Thoracic aorta (tissue), 2 donors: ENCODE results near the gene GPR62. TPM values are rescaled to one million over a fixed set of nuclear protein-coding genes. Genes with fewer than 3 reads are reported as not detected.

Experiments used
- ATAC-seq: fragments of 150-250 bp; one replicate; pipeline ENCODE4 v1.8.0; 2017; ENCODE audit warnings: low read depth; ENCODE audit not compliant: insufficient number of reproducible peaks, low FRiP score
- DNase-seq: peaks from one replicate; pipeline ENCODE4 v3.0.0-alpha.2; 2020; ENCODE audit warnings: low spot score
- H3K27ac ChIP-seq, 2 donors: fragments of 200-600 bp; sonication (generic); 1 replicate in 1 of 2; 2 replicates in 1 of 2; pipeline ENCODE4 v1.5.1; 2016; ENCODE audit warnings: mild to moderate bottlenecking in 2 of 2, moderate library complexity in 2 of 2
- H3K27me3 ChIP-seq: fragments of 200-600 bp; sonication (generic); replicated peaks from 2 replicates; pipeline ENCODE4 v1.6.0; 2016; ENCODE audit warnings: mild to moderate bottlenecking; ENCODE audit not compliant: insufficient read depth
- H3K36me3 ChIP-seq: fragments of 200-600 bp; sonication (generic); one replicate; pipeline ENCODE4 v1.5.1; 2016
- H3K4me1 ChIP-seq, 2 donors: fragments of 200-600 bp; sonication (generic); 1 replicate in 1 of 2; 2 replicates in 1 of 2; pipeline versions ENCODE4 v1.5.1 to v1.6.0; 2016; ENCODE audit warnings: low read depth in 2 of 2, mild to moderate bottlenecking in 1 of 2; ENCODE audit not compliant: control insufficient read depth in 1 of 2
- H3K4me3 ChIP-seq: fragments of 200-600 bp; sonication (generic); 2 replicates; pipeline ENCODE4 v1.5.1; 2016; ENCODE audit warnings: mild to moderate bottlenecking
- H3K9me3 ChIP-seq: fragments of 200-600 bp; sonication (generic); 2 replicates; pipeline ENCODE4 v1.5.1; 2016
- CTCF ChIP-seq: fragments of 200-600 bp; sonication (generic); IDR thresholded peaks from one replicate; pipeline ENCODE4 v1.5.1; 2019; ENCODE audit warnings: antibody characterized with exemption
- total RNA-seq, 2 donors: library from RNA; depleted of rRNA; stranded (reverse); fragments of >200 nt; gene quantifications; one replicate each; pipeline versions ENCODE4 v1.1.0 to v1.2.3, GENCODE V29; 2016

GPR62 gene
- total RNA-seq, 2 donors from 2014 or later, result not detected

GRCh38 chr3:51943451-51944391 lies 11.5 kb upstream of the GPR62 start:
- H3K27ac ChIP-seq, result peak overlapping the region; percentile 94 to 98
- DNase-seq, result no peak
- peak overlapping the region; percentile 86 for H3K4me3 ChIP-seq

GRCh38 chr3:51944451-51945021 lies 10.6 kb upstream of the GPR62 start:
- no peak for TF ChIP-seq CTCF
- Histone ChIP-seq H3K4me3 (no peak overlapping the region), H3K27ac (no peak overlapping the region), H3K4me1 (peaks cover 12 to 27% of the 10 kb centered on the region in 2 donors), H3K27me3 (no peaks in the 10 kb centered on the region), H3K9me3 (no peaks in the 10 kb centered on the region), H3K36me3 (no peaks in the 10 kb centered on the region)
- no peak for DNase-seq
- no peak for ATAC-seq

More at GRCh38 chr3:51943451-51944391, 11.5 kb upstream of the GPR62 start:
- Histone ChIP-seq H3K4me1 (peaks cover 12 to 27% of the 10 kb centered on the region in 2 donors), H3K27me3 (no peaks in the 10 kb centered on the region), H3K9me3 (no peaks in the 10 kb centered on the region), H3K36me3 (no peaks in the 10 kb centered on the region)
- TF ChIP-seq CTCF, result no peak
- ATAC-seq, result no peak

DNA sequence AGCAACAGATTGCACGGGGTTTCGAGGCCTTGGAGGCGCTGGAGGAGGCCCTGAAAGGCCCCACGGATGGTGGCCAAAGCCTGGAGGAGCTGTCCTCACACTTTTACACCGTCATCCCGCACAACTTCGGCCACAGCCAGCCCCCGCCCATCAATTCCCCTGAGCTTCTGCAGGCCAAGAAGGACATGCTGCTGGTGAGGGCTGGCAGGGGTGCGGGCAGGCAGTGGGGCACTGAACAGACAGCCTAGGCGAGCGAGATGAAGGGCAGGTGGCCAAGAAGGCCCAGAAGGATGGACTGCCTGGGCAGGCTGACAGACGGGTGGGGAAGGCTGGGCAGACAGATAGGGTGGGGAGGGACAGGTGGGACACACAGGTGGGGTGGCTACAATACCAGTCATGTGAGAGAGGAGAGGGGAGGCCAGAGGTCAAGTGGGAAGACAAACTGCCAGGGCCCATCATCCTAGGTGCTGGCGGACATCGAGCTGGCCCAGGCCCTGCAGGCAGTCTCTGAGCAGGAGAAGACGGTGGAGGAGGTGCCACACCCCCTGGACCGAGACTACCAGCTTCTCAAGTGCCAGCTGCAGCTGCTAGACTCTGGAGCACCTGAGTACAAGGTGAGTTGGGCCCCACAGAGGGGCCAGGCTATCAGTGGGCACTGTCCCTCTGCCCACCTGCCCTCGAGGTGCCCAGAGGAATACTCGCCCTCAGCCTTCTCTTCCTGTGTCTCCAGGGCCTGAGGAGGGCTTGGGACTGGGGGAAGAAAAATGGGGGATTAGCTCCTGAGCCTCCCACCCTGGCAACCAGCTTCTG lies 9.9 kb upstream of the GPR62 start:
- no peak overlapping the region for H3K27ac ChIP-seq
- DNase-seq (no peak), ATAC-seq (no peak)
- peaks cover 12 to 26% of the 10 kb centered on the region in 2 donors for H3K4me1 ChIP-seq
- H3K9me3 ChIP-seq, result no peaks in the 10 kb centered on the region
- H3K36me3 ChIP-seq, result no peaks in the 10 kb centered on the region
- no peak for TF ChIP-seq CTCF
- no peaks in the 10 kb centered on the region for H3K27me3 ChIP-seq
- no peak overlapping the region for H3K4me3 ChIP-seq

GRCh38 chr3:51945926-51946705 lies 9.1 kb upstream of the GPR62 start:
- peaks cover 7 to 17% of the 10 kb centered on the region in 2 donors for H3K4me1 ChIP-seq
- no peaks in the 10 kb centered on the region for H3K36me3 ChIP-seq
- no peak overlapping the region for H3K27ac ChIP-seq
- H3K27me3 ChIP-seq, result no peaks in the 10 kb centered on the region
- no peak for TF ChIP-seq CTCF
- DNase-seq (no peak), ATAC-seq (no peak)
- H3K4me3 ChIP-seq, result no peak overlapping the region
- no peaks in the 10 kb centered on the region for H3K9me3 ChIP-seq
